Measurements from ENCODE around the gene ANKRD36C.
"Not testable (repeated sequence)": the region's sequence is repeated elsewhere in the genome, so short reads cannot be mapped to it uniquely, and the experiment has no call there.

- TF ChIP-seq CTCF, POLR2A (IDR thresholded peaks at IDR 0.05): not testable (repeated sequence)
Observed at GRCh38 chr2:95817521-95817920, 174.1 kb downstream of the ANKRD36C start.
